HL-60/S4 treated with retinoic acid at 250 ng/mL for 4 days and 3 days (cell line): Measurements from ENCODE around the gene TSPAN14.
"Not testable (repeated sequence)": the region's sequence is repeated elsewhere in the genome, so short reads cannot be mapped to it uniquely, and the experiment has no call there.

Source experiments
- in situ Hi-C: fragments of 300-500 bp; cut with MboI; formaldehyde crosslinking; loops from 2 replicates; pipeline ENCODE4 v1.7.0; 2022; ENCODE audit warnings: low sequenced_read_pairs

The TSPAN14 gene

DNA sequence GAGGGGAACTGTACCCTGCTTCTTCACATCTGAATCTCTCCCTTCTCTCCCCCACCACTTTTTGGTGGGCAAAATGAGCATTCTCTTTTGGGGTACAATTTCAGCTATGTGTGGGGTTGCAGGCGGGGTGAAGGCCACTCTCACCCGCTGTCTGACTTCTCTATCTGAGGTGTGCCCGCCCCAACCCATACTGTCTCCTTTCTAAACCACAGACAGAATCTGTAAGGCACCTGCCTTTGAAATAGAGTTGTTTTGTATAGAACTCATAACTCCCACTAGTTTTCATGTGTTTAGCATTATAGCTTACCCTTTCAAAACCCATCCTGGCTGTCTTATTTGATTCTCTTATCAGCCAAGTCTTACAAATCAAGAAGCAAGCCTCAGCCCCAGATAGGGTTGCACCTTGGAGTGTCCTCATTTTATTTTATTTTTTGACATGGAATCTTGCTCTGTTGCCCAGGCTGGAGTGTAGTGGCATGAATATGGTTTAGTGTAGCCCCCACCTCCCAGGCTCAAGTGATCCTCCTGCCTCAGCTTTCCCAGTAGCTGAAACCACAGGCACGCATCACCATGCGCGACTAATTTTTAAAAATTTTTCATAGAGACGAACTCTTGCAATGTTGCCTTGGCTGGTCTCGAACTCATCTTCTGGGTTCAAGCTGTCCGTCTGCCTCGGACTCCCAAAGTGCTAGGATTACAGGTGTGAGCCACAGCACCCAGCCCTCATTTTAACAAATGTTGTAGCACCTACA is 11.9 kb downstream of the TSPAN14 start:
- in situ Hi-C loops: no loop called here

DNA sequence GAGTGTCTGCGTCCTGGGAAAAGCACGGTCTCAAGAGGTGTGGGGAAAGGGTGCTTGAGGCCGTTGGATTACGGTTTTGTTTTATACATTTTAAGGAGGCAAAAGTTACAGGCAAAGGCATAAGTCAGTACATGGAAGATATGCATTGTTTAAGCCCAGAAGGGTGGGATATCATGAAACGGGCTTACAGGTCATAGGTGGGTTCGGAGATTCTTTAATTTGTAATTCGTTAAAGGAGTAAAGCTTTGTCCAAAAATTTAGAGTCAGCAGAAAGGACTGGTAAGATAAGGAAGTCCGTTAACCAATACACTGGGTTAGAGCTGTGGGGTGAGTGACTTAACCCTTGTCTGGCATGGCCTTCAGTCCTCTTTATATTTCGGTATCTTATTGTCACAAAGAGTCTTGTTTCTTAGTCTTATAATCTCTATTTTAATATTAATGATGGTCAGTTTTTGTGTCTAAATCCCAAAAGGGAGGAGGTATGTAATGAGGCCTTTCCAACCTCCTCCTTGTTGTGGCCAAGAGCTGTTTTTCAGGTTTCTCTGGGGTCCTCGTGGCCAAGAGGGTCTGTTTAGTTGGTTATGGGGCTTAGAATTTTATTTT is 12.7 kb downstream of the TSPAN14 start:
- in situ Hi-C loops: no loop called here

DNA sequence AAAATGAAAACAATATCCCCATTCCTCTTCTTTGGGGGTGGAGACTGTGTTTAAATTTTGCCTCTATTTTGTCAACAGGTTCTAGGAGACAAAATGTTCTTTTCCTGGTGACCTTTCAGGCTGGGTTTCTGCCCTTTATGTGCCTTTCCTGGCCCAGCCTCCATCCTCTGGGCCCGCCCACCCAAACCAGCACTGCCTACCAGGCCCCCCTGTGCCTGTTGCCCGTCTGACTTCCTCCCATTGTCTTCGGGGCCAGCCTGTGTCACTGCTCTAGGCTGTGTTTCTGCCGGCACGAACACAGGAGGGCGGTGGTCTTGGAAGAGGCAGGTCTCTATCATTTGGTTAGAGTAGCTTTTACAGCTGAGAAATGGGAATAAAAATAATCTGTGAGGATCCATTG is 13.9 kb downstream of the TSPAN14 start:
- in situ Hi-C loops: no loop called here

DNA sequence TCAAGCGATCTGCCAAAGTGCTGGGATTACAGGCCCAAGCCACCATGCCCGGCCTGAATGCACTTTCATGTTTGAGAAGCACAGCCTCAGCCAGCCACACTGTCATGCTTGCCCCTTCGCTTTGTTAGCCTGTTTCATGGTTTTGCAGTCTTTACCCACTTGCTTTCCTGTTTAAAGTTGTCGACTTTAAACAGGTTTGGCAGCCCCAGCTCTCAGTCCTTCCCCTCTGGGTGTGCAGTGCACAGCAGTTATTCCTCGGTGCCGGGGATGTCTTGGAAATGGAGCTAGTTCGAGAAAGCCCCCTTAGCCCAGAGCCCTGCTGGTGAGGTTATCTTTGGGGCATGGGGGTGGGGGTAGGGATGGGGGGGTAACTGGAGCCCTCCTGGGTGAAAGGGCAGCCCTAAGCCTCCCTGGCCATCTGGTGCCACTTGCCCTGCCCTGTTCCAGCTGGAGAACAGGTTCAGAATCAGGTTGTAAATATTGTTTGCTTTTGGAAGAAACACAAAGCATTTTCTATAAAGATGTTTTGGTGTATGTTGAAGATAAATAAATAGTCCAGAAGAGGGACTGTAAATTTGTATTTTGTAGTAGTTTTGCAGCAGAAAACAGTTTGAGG is 14.8 kb downstream of the TSPAN14 start:
- in situ Hi-C loops: no loop called here

DNA sequence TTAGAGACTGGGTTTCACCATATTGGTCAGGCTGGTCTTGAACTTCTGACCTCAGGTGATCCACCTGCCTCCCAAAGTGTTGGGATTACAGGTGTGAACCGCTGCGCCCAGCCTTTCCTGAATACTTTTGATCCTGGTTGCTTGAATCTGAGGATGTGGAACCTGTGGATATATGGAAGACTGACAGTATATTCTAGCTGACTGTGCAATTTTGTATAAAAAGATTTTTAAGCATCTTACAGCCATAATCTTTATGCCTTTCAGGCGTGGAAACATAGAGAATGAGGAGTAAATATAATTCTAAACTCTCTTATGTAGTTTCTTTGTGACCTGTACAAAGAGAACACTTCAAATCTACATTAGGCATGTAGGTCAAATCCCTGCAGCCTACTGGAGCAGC is 16.2 kb downstream of the TSPAN14 start:
- in situ Hi-C loops: no loop called here

DNA sequence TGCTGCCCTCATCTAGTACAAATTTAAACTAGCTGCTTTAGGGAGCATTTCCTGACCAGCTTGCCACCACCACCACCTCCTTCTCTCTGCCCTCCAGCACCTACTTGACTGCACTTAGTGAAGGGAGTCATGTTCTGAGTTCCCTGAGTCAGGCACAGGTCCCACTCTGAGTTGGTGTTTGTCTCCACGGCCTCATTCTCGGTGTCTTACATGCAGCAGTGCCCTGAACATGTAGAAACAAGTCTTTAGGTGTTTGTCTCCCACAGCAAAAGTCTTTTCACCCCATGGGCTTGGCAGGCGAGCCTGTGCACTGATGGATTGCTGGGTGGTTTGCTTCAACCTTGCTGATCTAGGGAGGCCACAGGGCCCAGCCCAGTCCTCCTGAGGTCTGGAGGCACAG is 16.9 kb downstream of the TSPAN14 start:
- in situ Hi-C loops: no loop called here

DNA sequence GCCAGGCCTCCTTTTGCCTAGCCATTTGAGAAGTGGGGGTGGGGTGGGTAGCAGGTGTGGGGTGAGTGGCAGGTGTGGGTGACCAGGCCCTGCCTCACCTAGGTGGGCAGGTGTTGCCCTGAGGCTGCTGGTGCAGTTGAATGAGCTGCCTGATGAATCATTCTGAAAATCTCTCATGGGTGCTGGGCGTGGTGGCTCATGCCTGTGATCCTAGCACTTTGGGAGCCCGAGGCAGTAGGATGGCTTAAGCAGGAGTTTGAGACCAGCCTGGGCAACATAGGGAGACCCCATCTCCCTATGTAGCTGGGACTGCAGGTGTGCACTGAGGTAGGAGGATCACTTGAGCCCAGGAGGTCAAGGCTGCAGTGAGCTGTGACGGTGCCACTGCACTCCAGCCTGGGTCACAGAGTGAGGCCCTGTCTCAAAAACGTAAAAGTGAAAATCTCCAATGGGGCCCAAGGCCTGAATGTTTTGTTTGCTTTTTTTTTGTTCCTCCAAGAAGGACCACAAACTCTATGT is 17.7 kb downstream of the TSPAN14 start:
- in situ Hi-C loops: no loop called here

DNA sequence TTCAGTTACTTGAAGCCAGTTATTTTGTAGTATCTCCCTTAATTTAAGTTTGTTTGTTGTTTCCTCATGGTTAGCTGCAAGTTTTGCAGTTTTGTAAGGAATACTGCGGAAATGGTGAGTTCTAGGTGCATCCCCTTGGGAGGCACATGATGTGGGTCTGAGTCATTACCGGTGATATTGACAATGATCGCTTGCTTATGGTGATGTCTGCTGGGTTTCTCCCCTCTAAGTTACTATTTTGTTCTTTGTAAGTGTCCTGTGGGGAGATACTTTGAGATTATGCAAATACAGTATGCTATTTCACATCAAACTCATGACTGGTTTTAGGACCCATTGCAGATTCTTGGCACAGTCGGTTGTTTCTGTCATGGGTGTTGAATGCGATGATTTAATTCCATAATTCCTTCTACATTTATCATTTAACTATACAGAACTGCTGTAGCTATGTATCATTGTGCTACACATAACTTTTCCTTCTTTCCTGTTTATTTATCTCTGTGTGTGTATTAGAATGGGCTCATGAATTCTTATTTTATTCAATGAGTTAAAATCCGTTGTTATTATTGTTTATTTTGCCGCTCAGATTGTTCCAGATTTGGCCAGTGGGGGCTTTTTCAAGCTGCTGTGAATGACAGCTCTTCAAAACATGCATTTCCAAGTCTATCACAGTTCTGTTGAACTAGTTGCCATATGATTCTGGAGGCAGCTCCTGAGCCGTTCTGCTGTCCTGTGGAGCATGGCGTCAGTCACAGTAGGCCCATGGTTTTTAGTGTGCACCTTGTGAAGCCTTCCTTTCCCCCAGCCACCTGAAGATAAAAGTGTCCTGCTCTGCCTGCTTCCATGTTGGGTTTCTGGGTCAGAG is 18.4 kb downstream of the TSPAN14 start:
- in situ Hi-C loops: no loop called here

DNA sequence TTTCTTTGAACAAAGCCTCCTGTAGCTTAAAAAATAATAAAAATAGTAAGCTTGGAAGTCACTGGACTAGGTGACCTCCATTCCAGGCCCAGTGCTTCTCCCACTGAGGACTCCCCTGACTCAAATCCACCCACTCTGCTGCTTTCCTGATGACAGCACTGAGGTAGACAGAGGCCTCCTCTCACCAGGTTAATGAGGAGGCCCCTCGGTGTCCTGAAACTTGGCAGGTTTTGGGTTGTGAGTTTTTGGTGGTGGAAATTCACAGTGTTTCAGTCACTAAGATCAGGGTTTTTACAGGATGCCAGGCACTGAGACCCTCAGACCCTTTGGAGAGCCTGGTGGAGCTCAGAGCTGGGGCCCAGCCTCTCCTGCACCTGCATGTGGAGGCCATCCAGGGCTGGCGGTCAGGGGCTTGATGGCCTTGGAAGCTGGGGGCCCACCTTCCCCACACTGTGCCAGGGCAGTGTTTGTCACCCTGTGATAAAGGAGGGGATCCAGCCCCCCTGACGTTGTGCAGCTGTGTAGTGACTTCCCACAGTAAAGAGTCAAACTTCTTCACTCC is 19.1 kb downstream of the TSPAN14 start:
- in situ Hi-C loops: no loop called here

DNA sequence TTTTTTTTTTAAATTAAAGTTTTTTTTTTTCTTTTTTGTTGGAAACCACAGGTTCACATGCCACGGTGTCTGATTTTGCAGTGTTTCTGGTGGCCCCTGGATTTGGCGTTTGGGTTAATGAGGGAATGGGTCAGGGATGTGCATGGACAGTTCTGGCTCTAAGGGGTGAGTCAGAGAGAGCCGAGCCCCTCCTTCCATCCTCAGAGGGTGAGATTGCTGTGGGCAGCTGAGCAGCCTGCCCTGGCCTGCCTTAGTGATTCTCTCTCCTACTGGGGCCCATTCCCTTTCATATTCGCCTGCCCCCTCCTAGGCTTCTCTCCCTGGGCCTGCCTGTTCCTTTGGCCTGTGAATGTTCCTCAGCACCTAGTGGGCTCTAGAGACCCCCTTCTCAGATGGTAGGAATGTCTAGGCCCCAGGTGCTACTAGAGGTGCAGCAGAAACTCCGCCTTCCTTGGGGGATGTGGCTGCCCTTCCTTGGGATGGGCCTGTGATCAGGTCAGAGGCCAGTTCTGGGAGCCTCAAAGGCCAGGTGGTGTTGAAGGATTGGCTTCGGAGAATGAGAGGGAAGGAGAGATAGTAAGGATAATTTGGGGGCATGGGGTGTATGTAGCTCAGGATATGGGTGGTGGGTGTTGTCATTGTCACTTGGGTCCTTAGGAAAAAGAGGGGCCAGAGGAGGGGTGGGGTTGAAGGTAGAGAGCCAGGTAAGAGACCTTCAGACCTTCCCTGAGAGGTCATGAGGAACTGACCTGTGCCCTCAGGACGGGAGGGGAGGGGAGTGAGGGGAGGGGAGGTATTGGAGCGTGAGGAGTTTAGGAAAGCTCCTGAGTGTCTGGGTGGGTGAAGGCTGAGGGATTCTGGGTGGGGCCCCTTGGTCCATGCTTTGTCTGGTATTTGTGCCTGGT is 19.8 kb downstream of the TSPAN14 start:
- in situ Hi-C loops: no loop called here

DNA sequence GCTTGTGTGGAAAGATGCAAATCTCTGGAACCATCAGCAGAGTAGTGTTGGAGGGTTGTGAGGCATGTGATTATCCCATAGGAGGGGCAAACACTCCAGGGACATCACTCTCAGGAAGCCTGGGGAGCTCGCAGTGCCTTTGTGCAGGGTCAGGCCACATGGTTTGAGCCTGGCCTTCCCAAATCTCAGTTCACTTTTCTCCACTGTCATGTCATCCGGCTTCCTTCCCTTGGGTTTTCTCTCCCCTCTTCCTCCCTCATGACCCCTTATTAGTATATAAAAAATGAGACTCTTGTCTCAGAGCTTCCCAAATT is 20.4 kb downstream of the TSPAN14 start:
- in situ Hi-C loops: no loop called here

DNA sequence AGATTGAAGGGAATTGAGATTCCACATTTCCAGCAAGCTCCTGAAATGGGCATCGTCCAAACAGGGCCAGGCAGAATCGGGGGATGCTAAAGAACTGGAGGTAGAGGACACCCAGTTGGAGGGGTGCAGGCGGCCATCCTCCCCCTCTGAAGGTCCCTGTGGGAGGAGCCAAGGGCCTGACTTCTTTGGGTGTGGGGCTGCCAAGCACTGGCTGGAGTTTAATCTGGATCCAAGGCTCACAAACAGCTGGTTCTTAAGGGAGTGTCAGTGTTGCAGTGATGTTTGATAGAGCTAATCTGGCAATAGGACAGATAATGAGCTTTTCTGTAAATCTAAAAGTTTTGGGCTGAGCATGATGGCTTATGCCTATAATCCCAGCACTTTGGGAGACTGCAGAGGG is 20.8 kb downstream of the TSPAN14 start:
- in situ Hi-C loops: no loop called here

DNA sequence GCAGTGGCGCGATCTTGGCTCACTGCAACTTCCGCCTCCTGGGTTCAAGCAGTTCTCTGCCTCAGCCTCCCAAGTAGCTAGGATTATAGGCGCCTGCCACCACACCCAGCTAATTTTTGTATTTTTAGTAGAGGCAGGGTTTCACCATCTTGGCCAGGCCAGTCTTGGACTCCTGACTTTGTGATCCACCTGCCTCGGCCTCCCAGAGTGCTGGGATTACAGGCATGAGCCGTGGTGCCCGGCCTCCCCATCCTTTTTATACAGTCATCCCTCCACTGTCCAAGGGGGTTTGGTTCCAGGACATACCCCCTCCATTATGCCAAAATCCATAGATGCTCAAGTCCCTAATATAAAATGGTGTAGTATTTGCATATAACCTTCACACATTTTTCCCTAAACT is 21.5 kb downstream of the TSPAN14 start:
- in situ Hi-C loops: not testable (repeated sequence)

DNA sequence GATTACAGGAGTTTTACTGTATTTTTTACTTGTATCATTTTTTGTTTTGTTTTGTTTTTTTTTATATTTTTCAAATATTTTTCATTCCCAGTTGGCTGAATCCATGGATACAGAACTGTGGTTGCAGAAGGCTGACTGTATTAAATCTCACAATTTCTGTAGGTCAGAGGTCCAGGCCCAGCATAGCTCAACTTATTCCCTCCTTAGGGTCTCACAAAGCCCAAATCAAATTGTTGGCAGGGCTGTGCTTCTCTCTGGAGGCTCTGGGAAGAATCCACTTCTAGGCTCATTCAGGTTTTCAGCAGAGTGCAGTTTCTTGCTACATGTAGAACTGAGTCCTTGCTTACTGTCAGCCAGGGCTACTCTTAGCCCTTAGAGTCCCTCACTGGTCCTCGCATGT is 22.6 kb downstream of the TSPAN14 start:
- in situ Hi-C loops: no loop called here

DNA sequence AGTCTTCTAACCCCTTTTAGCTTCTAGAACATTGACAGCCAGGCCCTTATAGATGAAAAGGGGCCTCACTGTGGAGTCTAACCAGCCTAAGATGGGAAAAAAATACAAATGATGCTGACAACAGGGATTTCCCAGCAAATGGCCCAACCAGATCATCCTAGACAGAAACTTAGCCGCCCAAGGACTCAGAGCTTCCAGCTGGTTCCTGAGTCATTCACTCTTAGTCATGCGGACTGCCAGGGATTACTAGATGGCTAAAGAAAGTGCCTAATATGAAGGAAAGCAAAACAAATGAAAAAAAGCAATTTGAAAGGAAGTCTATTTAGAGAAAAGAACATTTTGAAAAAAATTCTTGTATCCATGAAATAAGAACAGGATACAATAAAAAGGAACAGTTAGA is 23.7 kb downstream of the TSPAN14 start:
- in situ Hi-C loops: no loop called here

DNA sequence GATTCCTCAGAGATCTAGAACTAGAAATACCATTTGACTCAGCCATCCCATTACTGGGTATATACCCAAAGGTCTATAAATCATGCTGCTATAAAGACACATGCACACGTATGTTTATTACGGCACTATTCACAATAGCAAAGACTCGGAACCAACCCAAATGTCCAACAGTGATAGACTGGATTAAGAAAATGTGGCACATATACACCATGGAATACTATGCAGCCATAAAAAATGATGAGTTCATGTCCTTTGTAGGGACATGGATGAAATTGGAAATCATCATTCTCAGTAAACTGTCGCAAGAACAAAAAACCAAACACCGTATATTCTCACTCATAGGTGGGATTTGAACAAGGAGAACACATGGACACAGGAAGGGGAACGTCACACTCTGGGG is 26.3 kb downstream of the TSPAN14 start:
- in situ Hi-C loops: not testable (repeated sequence)

DNA sequence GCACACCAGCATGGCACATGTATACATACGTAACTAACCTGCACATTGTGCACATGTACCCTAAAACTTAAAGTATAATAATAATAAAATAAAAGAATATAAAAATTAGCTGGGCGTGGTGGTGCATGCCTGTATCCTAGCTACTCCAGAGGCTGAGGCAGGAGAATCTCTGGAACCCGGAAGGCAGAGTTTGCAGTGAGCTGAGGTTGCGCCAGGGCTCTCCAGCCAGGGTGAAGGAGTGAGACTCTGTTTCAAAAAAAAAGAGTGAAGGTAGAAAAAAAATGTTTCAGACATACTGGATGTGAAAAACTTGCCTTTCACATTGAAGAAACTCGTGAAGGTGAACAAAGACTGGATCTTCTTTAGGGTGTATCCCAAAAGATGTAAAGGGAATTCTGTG is 26.7 kb downstream of the TSPAN14 start:
- in situ Hi-C loops: no loop called here

DNA sequence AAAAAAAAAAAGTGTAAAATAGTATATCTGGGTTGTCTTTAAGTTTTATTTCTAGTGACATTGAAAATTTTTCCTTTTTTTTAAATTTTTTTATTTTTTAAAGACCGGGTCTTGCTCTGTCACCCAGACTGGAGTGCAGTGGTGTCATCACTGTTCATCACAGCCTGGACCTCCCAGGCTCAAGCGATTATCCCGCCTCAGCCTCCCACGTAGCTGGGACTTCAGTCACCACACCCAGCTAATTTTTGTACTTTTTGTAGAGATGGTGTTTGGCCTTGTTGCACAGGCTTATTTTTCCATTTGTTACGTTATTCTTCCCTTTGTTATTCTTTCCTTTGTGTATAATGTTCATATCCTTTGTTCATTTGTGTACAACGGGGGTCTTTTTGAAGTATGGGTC is 30.1 kb downstream of the TSPAN14 start:
- in situ Hi-C loops: no loop called here

DNA sequence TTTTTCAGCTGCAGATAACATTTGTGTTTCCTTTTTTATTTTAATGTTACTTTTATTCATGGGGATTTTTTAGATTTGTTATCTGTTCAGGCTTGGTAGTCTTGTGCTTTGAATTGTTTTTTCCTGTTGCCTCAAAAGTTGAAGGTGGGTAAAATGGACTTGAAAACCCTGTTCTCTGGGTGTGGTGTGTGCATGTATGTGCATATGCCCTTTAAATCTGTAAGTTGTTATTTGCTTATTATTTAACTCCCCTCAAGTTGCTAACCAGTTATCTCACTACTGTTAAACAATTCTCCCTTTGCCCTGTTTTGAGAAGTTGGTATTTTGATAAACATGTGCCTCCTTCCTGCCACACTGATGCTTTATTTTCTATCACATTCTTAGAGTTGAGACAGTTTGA is 30.6 kb downstream of the TSPAN14 start:
- in situ Hi-C loops: no loop called here
